ENCODE data around the gene HOMER2.

GRCh38 chr15:82808634-82809041, 143.9 kb downstream of the HOMER2 start:
- TF ChIP-seq CTCF (IDR thresholded peaks at IDR 0.05) (no peak), POLR2A (IDR thresholded peaks at IDR 0.05) (no peak)

Measured in esophagus squamous epithelium (tissue), 4 donors.